NCI-H2196 (cell line): Measurements from ENCODE around the gene ADORA1.

ENCODE experiments used
- DNase-seq: peaks from one replicate; lab custom pipeline; 2025; ENCODE audit not compliant: unreplicated experiment; lab: John Stamatoyannopoulos, UW

ADORA1 gene

DNA sequence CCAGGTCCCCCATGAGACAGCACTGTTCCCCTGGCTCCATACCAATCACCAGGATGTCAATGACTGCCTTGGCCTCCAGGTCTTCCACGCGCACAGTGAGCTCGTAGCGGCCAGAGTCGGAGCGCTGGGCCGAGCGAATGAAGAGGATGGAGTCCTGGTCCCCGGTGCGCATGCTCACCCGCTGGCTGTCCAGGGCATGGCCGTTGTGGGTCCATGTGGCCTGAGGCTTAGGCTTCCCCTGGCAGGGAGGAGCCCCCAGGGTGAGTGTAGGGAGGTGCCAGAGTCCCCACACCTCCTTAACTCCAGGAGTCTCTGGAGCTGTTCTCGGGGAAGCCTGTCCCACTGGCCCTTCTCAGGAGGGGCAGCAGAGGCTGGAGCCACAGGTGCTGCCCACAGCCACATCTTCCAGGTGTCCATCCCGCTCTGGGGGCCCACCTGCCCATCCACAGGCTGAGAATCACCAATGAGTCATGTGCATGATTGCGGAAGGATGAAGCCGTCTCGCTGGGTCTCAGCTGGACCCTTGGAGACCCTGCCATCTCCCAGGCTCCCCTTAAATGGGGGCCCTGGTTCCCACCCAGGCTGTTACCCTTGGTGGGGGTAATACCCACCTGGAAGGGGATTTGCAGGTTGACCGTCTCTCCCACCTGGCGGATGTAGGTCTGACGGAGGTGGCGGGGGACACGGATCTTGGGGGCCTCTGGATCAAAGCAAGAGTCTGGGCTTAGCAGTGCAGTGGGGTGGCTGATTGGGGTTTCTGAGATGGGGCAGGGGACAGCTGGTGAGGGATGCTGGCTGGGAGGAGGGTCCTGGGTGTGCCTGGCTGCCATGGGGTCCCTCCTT, 44.0 kb downstream of the ADORA1 start:
- DNase-seq = no peak

DNA sequence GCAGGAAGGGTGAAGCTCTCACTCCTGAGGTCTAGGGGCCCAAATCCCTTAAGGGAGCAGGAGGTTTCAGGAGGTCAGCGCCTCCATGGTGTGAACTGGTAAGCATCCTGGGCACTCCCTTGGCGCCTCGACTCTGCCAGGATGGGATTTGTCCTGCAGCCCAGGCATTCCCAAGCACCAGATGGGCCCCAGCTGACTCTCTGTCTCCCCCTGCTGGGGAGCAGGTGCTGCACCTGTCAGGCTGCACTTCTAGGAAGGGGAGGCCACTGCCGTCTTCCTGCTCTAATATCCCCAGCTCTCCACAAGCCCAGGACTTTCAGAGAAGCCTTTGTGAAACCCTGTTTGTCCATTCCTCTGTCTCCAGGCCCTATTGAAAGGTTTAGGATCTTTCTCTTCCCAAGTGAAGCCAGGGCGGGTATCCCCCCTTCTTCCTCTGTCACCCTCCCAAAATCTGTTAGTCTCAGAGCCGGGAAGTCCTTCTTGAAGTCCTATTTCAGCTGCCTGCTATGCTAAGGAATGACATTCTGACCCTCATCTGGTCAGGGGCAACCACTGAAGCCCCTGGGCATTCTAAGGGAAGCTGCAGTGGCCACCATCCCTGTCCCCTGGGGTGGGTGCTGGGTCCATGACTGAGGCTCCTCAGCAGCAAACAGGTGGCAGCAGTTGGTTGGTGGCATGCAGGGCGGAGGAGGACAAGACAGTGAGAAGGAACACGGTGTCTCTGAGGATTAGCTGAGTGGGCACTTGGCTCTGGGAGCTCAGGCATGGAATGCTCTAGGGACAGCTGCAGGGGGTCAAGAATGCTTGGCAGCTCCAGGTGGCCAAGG, 44.9 kb downstream of the ADORA1 start:
- DNase-seq = peak; percentile 68

DNA sequence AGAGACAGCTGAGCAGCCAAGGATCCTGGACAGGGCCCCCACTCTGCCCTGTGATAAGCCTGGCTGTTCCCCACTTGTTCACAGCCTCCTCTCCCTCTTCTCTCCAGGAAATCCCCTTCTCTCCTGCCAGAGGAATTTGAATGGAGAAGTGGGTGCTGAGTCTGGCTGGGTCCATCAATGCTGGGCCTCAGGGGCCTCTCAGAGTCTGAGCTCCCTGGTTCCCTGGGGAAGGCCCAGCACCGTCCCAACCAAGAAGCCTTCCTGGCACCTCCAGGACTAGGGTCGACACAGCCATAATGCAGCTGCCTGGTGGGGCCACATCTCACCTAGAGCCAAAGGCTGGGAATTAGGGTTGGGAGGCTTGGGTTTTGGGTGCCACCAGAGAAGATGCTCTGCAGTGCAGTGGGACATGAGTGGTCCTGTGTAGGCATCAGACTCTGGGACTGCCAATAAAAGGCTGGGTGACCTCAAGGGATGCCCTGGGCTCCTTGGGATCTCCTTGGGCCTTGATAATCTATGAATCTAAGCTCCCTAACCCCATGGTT, 45.6 kb downstream of the ADORA1 start:
- DNase-seq = no peak

DNA sequence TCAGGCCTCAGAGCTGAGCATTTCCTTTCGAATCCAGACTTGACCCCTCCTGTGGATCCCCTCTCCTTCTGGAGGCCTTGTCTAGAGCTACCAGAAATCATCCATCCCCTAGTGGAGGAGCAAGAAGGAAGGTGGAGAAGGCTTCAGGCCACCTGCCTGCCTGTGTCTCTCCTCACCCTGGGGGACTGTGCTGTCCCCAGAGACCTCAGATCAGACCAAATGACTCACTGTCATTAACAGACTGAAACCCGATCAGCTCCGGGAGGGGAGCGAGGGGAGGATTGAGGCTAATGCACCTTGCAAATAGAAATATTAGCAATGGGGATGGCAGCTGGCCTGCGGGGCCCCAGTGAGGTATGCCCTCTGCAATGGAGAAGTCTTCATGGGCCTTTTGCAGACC, 46.0 kb downstream of the ADORA1 start:
- DNase-seq = no peak

DNA sequence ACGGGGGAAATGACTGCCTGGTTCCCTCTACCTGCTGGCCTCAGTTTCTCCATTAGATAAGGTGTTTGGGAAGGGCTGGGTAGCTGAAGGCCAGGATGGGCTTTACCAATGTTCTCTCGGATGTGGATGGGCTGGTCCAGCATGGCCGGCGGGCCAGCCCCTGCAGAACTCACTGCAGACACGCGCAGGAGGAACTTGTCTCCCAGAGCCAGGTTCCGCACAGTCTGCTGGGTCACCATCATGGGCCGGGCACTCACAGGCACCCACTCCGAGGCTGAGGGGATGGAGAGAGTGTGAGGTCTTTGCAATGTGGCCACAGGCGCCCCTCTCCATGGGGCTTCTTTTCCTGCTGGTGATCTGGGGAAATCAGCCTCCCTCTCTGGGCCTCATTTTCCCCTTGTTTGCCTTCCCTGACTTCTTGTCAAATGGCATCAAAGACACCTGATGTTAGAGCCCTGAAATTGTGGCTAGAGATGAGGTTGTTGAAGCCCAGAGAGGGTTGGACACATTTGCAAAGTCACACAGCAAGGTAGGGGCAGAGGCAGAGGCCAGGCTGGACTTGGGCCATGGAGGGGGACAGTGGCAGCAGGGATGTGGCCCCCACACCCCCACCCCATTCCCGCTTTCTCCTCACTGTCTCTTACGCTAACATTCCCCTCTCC, 46.9 kb downstream of the ADORA1 start:
- no peak for DNase-seq

DNA sequence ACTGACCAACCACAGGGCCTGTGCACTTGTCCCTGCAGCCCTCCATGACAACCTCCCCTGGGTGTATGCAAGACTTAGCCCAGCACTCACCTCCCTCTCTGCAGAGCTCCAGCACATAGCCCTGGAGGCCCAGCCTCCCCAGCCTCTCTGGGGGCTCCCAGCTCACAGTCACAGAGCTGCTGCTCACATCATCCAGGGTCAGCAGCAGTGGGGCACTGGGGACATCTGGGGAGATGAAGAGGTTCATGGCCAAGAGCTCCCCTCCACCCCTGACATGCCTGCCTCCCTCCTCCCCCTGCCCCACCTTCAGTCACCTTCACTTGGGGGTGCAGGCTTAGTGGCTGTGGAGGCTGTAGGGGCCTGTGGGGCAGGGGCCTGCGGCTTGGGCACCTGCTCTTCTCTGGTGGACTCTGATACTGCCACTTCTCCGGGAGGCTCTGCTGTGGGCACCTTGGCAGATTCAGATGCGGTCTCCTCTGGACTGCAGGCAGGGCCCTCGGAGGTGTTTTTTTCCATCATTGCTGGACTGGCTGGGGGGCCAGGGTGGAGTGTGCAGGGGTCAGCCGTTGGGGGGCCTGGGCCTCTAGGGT, 47.8 kb downstream of the ADORA1 start, which contains the start of gene MYBPH:
Gene MYBPH, minus strand, starts transcription at position 590 of the 590 bp plus-strand sequence. Its CDS starts 71 bp downstream, at position 519.
- DNase-seq = no peak

DNA sequence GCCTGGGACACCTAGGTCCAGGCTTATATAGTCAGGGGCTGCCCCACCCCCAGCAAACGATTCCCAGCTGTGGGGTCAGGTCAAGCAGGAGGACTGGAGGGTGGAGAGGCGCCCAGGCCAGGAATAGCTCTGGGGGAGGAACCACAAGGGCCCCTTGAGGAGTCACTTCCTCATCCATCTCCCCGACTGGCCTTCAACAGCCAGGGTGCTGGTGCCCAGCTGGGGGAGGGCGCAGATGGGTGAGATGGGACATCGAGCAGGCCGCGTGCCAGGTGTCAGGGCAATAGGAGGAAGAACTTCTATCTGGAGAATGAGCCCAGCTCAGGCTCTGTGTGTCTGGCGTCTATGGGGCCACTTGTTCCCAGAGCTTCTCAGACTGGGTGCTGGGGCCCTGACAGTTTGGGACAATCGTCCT, 48.3 kb downstream of the ADORA1 start:
- peak; percentile 20 for DNase-seq

DNA sequence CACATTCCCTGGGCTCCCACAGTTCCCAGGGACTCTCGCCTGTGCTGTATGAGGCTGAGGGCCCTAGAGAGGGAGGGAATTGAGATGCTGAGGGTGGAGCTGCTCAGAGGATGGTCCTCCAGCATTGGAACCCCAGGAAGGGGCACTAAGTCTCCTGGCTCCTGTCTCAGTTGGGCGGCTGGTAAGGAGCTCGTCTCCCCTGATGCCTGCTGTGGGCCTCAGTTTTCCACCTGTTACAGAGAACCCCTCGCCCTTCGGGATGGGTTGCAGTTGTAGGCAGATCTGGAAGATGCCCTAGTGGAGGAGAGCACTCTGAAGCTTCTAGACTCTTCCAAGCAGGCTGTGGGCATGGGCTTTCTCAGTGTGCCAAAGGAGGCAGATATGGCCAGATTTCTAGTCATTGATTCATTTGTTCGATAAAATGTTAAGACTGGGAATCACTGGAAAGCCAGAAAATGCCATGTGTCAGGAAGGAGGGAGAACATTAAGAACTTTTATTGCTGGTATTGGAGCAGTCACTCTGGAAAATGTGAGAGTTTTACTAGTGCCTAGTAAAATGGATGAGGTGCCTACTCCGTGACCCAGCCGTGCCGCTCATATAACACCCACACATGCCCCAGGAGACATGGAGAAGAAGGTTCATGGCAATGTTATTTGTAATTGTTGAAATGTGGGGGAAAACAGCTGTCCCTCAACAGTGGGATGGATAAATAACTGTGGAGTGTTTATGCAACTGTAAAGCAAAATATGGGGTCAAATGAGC, 48.9 kb downstream of the ADORA1 start:
- DNase-seq = no peak

DNA sequence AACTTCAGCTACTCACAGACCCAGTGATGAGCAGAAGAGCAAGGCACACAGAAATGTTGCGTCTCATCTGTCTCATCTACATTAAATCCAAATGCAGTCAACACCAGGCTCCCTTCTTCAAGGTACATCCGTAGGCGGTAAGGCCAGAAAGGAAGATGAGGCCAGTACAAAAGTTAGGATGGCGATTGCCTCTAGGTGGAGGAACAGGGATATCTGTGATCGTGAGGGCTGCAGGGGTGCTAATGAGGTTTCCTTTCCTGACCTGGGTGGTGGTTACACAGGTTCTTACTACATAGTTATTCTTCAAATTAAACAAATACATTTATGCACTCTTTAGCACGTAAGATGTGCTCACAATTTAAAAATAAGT, 49.5 kb downstream of the ADORA1 start:
- no peak for DNase-seq

DNA sequence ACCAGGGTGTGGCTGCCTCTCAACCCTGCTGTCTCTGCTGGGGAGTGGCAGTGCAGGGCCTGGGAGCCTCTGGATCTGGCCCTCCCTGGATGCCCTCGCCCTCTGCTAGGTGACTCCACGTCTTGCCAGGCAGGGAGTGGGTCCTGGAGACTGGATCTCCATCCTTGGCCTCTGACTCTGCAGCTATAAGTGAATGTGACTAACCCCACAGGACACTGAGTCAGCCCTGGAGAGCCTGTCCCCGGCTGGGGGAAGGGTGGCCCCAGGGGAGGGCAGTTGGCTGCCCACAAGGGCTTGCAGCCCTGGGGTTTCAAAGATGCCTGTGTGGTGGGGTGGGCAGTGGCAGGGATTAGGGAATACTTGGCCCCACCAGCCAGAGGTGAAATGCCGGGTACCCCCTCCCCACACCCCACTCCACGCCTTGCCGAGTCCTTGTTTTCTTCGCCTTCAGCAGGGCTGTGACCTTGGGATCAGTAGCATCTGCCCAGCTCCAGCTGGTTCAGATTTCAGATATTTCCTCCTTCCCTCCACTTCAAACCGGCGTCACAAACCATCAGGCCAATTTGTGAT, 50.0 kb downstream of the ADORA1 start:
- no peak for DNase-seq

DNA sequence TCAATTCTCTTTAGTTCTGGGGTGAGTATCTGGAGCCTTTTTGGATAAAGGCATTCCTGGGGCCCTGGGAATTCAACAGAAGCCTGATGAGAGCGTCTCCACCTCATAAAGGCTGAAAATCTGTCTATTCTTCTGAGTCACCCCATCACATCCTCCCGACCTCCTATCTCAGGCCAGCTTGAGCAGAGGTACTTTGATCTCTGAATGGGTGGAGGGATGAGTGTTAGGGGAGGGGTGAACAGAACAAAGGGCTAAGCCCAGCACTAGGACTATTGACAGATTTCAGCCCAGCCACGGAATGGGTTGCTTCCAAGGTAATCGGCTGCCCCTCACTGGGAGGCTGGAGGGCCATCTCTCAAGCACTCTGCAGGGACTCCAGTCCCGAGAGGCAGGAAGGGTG, 50.6 kb downstream of the ADORA1 start:
- DNase-seq = no peak

DNA sequence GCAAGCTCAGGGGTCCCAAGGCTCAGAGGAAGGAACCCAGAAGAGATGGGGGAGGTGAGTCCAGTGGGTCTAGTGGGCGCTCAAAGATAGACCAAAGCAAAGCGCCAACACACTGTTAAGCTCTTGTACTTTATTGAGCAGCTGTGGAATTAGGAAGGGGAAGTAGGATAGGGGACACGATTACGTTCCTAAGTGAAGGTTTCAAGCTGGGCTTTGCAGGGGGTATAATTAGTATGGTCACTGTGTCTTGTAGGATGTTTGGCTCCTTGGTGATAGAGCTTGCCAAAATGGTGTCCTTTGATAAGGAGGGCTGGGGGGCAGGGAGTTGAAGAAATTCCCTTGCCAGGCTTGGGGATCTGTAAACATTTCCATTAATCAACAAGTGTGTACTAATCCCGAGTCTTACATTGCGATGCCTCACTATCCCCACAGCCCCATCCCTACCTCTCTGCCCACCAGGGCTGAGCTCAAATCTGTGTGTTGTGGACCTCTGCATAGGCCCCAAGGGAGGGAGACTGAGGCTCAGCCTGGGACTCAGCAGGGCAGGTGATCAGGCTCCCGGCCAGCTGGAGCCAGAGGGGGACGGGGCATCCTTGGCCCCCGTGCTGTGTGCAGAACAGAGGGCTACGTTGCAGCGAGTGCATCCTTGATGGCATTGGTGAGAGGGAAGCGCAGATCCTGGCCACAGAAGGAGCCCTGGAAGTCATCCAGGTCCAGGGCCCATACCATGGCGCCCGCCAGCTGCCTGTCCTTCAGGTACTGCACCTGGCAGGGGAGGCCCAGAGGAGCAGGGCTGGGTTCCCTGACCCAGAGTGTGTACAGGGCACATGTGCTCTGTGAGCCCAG, 51.5 kb downstream of the ADORA1 start:
- peak; percentile 41 for DNase-seq

DNA sequence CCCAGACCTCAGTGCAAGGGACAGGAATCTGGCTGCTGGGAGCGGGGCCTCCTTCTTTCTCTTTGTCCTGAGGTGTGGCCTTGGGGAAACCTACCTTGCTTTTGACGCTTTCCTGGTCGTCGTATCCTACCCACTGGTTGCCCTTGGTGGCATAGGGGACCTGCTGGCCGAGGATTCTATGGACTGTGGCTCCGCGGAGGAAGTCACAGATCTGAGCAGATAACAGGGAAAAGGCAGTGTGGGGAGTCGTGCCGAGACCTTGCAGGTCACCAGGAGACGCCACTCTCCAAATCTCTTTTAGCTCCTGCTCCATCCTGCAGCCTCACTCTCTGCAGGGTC, 52.1 kb downstream of the ADORA1 start:
- no peak for DNase-seq

DNA sequence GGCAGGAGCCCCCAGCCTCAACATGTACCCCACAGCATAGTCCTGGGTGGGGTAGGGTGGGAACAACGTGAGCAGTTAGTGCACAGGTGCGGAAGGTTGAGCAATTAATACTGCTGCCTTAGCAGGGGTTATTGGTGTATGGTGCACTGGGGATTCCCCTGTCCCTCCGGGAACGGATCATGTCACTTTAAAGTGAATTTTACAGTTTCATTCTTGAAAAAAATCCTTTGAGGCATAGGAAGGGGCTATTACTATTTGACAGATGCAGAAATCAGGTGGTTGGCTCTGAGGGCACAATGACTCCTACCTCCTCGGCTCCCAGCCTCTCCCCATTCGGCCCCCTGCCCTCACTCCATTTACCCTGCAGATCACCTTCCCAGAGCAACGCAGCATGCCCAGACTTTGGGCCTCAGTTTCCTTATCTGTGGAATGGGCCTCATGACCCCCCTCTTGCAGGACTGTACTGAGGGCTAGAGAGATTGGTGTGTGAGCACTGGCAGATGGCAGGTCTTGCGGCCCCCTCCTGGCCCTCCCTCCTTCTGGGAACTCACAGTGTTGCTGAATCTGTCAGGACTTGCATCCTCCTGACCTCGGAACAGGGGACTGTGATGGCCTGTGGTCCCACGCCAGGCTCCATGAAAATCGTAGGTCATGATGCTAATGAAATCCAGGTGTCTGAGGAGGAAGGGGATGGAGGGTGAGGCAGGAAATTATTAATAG, 53.2 kb downstream of the ADORA1 start:
- no peak for DNase-seq

DNA sequence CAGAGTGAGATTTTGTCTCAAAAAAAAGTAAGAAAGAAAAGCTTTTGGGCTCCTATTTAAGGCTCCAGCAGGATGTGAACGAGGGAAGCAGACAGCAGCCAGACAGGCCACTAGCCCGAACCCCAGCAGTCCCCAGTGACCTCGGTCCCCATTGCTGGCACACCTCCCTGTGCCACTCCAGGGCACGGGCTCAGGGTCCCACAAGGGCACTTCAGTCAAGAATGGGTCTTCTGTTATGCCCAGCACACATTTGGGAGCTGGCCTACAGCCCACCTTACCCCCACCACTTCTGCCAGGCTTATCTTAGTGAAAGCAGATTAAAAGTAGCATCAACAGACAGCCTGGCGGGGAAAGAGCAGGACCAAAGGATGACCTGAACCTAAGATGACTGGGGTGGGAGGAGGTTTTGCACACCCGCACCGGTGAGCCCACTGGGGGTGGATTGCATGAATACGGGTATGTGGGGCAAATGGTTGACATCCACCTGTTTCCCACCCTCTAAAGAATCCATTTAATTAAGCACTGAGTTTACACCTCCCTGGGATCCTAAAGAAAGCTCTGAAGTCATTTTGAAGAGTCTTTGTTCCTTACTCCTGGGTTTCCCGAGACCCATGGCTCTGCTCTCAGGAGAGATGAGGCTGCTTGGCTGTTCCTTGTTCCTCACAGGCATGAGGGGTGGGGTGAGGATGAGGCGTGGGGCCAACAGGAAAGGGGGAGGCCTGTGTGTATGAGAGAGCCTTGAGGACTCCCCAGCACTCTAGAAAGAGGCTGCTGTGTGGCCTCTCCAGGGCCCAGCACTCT, 54.3 kb downstream of the ADORA1 start:
- DNase-seq = no peak

DNA sequence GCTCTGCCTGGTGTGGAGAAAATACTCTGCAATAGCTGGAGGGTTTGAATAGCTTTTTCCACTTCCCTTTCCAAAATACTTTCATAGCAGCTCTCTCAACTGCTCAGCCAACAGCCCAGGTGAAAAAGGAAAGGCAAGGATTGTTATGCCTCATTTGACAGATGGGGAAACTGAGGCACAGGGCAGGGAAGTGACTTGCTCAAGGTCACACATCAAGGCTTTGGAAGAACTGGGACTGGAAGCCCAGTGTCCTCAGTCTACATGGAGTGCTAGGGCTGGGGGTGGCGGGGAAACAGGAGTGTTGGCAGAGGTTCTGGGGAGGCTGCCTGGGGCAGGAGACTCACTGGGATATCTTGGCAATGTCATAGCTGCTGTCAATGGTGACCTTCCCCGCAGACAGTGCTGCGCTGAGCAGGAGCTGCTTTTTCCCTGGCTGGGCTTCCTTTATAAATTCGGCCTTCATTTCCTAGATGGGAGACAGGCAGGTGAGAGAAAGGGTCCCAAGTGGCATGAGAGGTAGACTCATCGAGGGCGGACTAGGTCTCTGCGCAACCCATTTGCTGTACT, 54.9 kb downstream of the ADORA1 start:
- no peak for DNase-seq

DNA sequence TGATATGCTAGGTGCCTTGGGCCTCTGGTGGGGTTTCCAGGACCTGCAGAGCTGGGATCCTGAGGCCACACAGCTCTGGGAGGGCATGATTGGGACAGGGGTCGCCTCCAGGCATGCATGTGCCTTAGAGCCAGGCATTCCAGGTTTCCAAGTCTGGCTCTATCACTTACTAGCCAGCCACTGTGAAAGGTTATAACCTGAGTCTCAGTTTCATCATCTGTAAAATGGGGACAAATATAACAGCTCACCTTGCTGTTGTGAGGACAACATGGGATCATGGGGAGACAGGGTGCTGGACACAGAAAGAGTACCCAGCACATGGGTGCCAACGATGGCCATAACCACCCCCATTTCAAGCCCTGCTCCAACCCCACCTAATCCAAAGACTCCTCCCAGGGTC, 56.3 kb downstream of the ADORA1 start:
- no peak for DNase-seq
